Activated CD4-positive, alpha-beta T cell treated with anti-CD3 and anti-CD28 coated beads for 36 hours (primary cell): ENCODE data around the gene MKRN2OS. TPM values are rescaled to one million over a fixed set of nuclear protein-coding genes. Genes with fewer than 3 reads are reported as not detected.
A peak's percentile ranks its signal among the peaks of the same experiment; 100 is the strongest.

Experiments
- ATAC-seq: fragments of 200-7000 bp; cut with Tn5 transposase; one replicate; pipeline ENCODE4 v1.10.0; 2021; ENCODE audit warnings: mild to moderate bottlenecking, moderate library complexity
- CTCF ChIA-PET: fragments of 350-600 bp; sonication (Branson Sonifier 250); formaldehyde crosslinking; loops from one replicate; lab custom pipeline; 2021; ENCODE audit warnings: antibody characterized with exemption; lab: Charles Lee
- POLR2A ChIA-PET: fragments of 350-600 bp; sonication (Branson Sonifier 250); formaldehyde crosslinking; loops from one replicate; lab custom pipeline; 2021; ENCODE audit warnings: antibody characterized with exemption, inconsistent platforms; lab: Charles Lee
- DNase-seq: peaks from one replicate; pipeline ENCODE4 v3.0.0-alpha.2; 2020
- H3K27ac Mint-ChIP-seq: one replicate; pipeline ENCODE4 v1.8.0; 2021; ENCODE audit warnings: mixed read lengths
- H3K27me3 Mint-ChIP-seq: one replicate; pipeline ENCODE4 v1.8.0; 2021; ENCODE audit warnings: mixed read lengths
- H3K36me3 Mint-ChIP-seq: one replicate; pipeline ENCODE4 v1.8.0; 2021; ENCODE audit warnings: low read depth, mixed read lengths
- H3K4me1 Mint-ChIP-seq: one replicate; pipeline ENCODE4 v1.8.0; 2021; ENCODE audit warnings: mixed read lengths
- H3K4me3 Mint-ChIP-seq: one replicate; pipeline ENCODE4 v1.8.0; 2021; ENCODE audit warnings: mild to moderate bottlenecking, moderate library complexity, mixed read lengths
- H3K9me3 Mint-ChIP-seq: one replicate; pipeline ENCODE4 v1.8.0; 2021; ENCODE audit warnings: low read depth, mixed read lengths
- intact Hi-C, 2 experiments: fragments of 100-400 bp; cut with DNase I in 1 of 2; cut with micrococcal nuclease in 1 of 2; formaldehyde crosslinking; loops; one replicate each; pipeline versions ENCODE4 v1.14.2 to v1.15.1; 2022 to 2024; cut with DNase I, micrococcal nuclease
- total RNA-seq, 2 experiments: library from RNA; stranded (reverse); gene quantifications; one replicate each; pipeline ENCODE4 v1.2.3, GENCODE V29; 2021

The MKRN2OS gene
- total RNA-seq, 2 experiments from 2014 or later, result not detected

DNA sequence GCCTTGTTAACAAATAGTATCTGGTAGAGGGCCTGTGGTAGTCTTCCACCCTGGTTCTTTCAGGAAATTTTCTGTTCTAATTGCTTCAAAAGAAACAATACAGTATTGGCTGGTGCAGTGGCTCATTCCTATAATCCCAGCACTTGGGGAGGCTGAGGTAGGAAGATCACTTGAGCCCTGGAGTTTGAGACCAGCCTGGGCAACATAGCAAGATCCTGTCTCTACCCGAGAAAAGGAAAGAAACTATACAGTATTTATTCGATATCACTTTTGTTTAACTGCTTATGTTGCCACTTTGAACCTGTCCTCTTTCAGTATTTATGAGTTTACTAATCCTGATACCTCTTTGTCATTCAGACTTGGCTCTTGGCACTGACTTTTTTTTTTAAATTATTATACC lies 16.1 kb upstream of the MKRN2OS start:
- H3K36me3 Mint-ChIP-seq, result peaks cover 15% of the 10 kb centered on the region
- CTCF ChIA-PET, result interaction anchor here (0.7 to 1.5 kb wide), 2 partner anchors 16 to 159 kb away, joined by 3 to 6 read pairs; no protein-coding TSS in a partner anchor
- DNase-seq (no peak), ATAC-seq (no peak)
- peaks cover 64% of the 10 kb centered on the region for H3K4me1 Mint-ChIP-seq
- no peaks in the 10 kb centered on the region for H3K27me3 Mint-ChIP-seq
- H3K4me3 Mint-ChIP-seq, result no peak overlapping the region
- intact Hi-C loops, result loop anchor here (2.0 to 5.0 kb wide), 2 partner anchors 45 to 46 kb away; no protein-coding TSS in a partner anchor
- peaks cover 6% of the 10 kb centered on the region for H3K9me3 Mint-ChIP-seq
- POLR2A ChIA-PET, result no interaction called here
- H3K27ac Mint-ChIP-seq, result peak overlapping the region; percentile 51

GRCh38 chr3:12560505-12561190 lies 15.3 kb upstream of the MKRN2OS start:
- Mint-ChIP-seq H3K9me3 (peaks cover 2% of the 10 kb centered on the region), H3K4me3 (peak overlapping the region; percentile 21), H3K36me3 (peaks cover 11% of the 10 kb centered on the region), H3K27ac (peak overlapping the region; percentile 71), H3K4me1 (peaks cover 65% of the 10 kb centered on the region), H3K27me3 (peaks cover 3% of the 10 kb centered on the region)
- DNase-seq (peak; percentile 50), ATAC-seq (peak; percentile 74)
- CTCF ChIA-PET, result interaction anchor here (0.7 to 1.5 kb wide), 2 partner anchors 16 to 160 kb away, joined by 3 to 6 read pairs; no protein-coding TSS in a partner anchor
- intact Hi-C loops, result loop anchor here (2.0 to 5.0 kb wide), 2 partner anchors 46 to 47 kb away; no protein-coding TSS in a partner anchor
- POLR2A ChIA-PET, result interaction anchor here (1.0 kb wide), 1 partner anchor 46 kb away, joined by 3 read pairs; no protein-coding TSS in a partner anchor

- H3K4me1 Mint-ChIP-seq, result peaks cover 62% of the 10 kb centered on the region
- H3K4me3 Mint-ChIP-seq, result no peak overlapping the region
- no peaks in the 10 kb centered on the region for H3K9me3 Mint-ChIP-seq
- peak overlapping the region; percentile 56 for H3K27ac Mint-ChIP-seq
- H3K36me3 Mint-ChIP-seq, result peaks cover 3% of the 10 kb centered on the region
- no peak for ATAC-seq
- POLR2A ChIA-PET, result interaction anchor here (0.7 to 1.1 kb wide), 2 partner anchors 48 to 860 kb away, joined by 3 read pairs; no protein-coding TSS in a partner anchor
- CTCF ChIA-PET, result no interaction called here
- H3K27me3 Mint-ChIP-seq, result peaks cover 10% of the 10 kb centered on the region
- DNase-seq, result no peak
- intact Hi-C loops, result loop anchor here in 1 of 2 experiments (5.0 to 10.0 kb wide), 7 partner anchors 362 to 1618 kb away; partner anchors contain the start of genes LSM3, TAMM41, VGLL4 and XPC
Observed at GRCh38 chr3:12559520-12559919, 14.2 kb upstream of the MKRN2OS start.

- POLR2A ChIA-PET, result interaction anchor here (0.8 to 1.1 kb wide), 3 partner anchors 13 to 75 kb away, joined by 3 to 5 read pairs (median 3); partner anchors contain the start of gene TSEN2
- H3K4me3 Mint-ChIP-seq, result peak overlapping the region; percentile 87
- no peak overlapping the region for H3K27ac Mint-ChIP-seq
- DNase-seq (no peak), ATAC-seq (no peak)
- intact Hi-C loops, result loop anchor here in 1 of 2 experiments (5.0 to 10.0 kb wide), 7 partner anchors 361 to 1619 kb away; partner anchors contain the start of genes LSM3, TAMM41, VGLL4 and XPC
- no peaks in the 10 kb centered on the region for H3K36me3 Mint-ChIP-seq
- peaks cover 60% of the 10 kb centered on the region for H3K4me1 Mint-ChIP-seq
- no peaks in the 10 kb centered on the region for H3K9me3 Mint-ChIP-seq
- CTCF ChIA-PET, result interaction anchor here (1.7 kb wide), 1 partner anchor 104 kb away, joined by 7 read pairs; no protein-coding TSS in a partner anchor
- peaks cover 16% of the 10 kb centered on the region for H3K27me3 Mint-ChIP-seq
Observed at GRCh38 chr3:12558706-12559105, 13.4 kb upstream of the MKRN2OS start.

- DNase-seq (no peak), ATAC-seq (no peak)
- ChIA-PET POLR2A (interaction anchor here (0.6 to 1.0 kb wide), 4 partner anchors 12 to 238 kb away, joined by 3 to 5 read pairs (median 3); partner anchors contain the start of genes RAF1 and TSEN2), CTCF (interaction anchor here (1.7 kb wide), 1 partner anchor 105 kb away, joined by 7 read pairs; no protein-coding TSS in a partner anchor)
- Mint-ChIP-seq H3K27me3 (peaks cover 22% of the 10 kb centered on the region), H3K4me3 (peak overlapping the region; percentile 87), H3K36me3 (no peaks in the 10 kb centered on the region), H3K9me3 (no peaks in the 10 kb centered on the region), H3K27ac (peak overlapping the region; percentile 92), H3K4me1 (peaks cover 58% of the 10 kb centered on the region)
- intact Hi-C loops, result loop anchor here (1.0 to 10.0 kb wide), 14 partner anchors 73 to 1620 kb away; partner anchors contain the start of genes RAF1 (in 2 of the 2), TSEN2 (in 2 of the 2), LSM3 (in 1 of the 2) and RPL32 (in 1 of the 2)
Observed at GRCh38 chr3:12557473-12558100, 12.3 kb upstream of the MKRN2OS start.

- POLR2A ChIA-PET, result interaction anchor here (1.0 kb wide), 1 partner anchor 107 kb away, joined by 3 read pairs; the partner anchor contains the start of gene RAF1
- H3K27ac Mint-ChIP-seq, result peak within 1 kb of the TSS; percentile 92
- peak within 1 kb of the TSS; percentile 87 for H3K4me3 Mint-ChIP-seq
- intact Hi-C loops, result loop anchor here (1.0 to 10.0 kb wide), 14 partner anchors 73 to 1620 kb away; partner anchors contain the start of genes RAF1 (in 2 of the 2), TSEN2 (in 2 of the 2), LSM3 (in 1 of the 2) and RPL32 (in 1 of the 2)
- no peaks in the 10 kb centered on the region for H3K36me3 Mint-ChIP-seq
- ATAC-seq (peak; percentile 86), DNase-seq (peak; percentile 91)
- CTCF ChIA-PET, result no interaction called here
- H3K27me3 Mint-ChIP-seq, result peaks cover 22% of the 10 kb centered on the region
- peaks cover 51% of the 10 kb centered on the region for H3K4me1 Mint-ChIP-seq
- H3K9me3 Mint-ChIP-seq, result no peaks in the 10 kb centered on the region
Observed at GRCh38 chr3:12556690-12557472, 11.6 kb upstream of the MKRN2OS start, which contains the start of gene MKRN2. Gene MKRN2, plus strand, starts transcription at chr3:12557087. Its CDS starts 64 bp downstream, at chr3:12557151.

DNA sequence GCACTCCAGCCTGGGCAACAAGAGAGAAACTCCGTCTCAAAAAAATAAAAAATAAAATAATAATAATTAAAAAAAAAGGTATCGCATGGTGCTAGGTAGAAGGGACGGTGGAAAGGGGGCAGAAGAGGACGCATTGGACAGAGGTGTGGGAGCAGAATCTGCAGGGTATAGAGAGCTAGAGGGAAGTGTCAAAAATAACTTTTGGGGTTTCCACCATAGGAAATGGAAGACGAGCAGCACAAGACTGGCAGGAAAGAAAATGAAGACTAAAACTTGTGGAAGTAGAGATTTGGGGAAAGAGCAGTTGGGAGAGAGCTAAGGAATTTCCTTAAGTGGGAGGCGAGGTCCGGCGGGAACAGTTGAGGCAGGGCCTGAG lies 11.0 kb upstream of the MKRN2OS start:
- peak overlapping the region; percentile 84 for H3K27ac Mint-ChIP-seq
- intact Hi-C loops, result loop anchor here (2.0 to 10.0 kb wide), 10 partner anchors 108 to 1621 kb away; partner anchors contain the start of genes LSM3 (in 1 of the 2), RAF1 (in 1 of the 2), TAMM41 (in 1 of the 2) and VGLL4 (in 1 of the 2)
- no peaks in the 10 kb centered on the region for H3K9me3 Mint-ChIP-seq
- DNase-seq (no peak), ATAC-seq (no peak)
- POLR2A ChIA-PET, result no interaction called here
- no peaks in the 10 kb centered on the region for H3K36me3 Mint-ChIP-seq
- CTCF ChIA-PET, result interaction anchor here (1.0 to 1.5 kb wide), 2 partner anchors 74 to 163 kb away, joined by 3 to 4 read pairs; no protein-coding TSS in a partner anchor
- H3K4me3 Mint-ChIP-seq, result peak overlapping the region; percentile 87
- H3K4me1 Mint-ChIP-seq, result peaks cover 45% of the 10 kb centered on the region
- peaks cover 22% of the 10 kb centered on the region for H3K27me3 Mint-ChIP-seq

DNA sequence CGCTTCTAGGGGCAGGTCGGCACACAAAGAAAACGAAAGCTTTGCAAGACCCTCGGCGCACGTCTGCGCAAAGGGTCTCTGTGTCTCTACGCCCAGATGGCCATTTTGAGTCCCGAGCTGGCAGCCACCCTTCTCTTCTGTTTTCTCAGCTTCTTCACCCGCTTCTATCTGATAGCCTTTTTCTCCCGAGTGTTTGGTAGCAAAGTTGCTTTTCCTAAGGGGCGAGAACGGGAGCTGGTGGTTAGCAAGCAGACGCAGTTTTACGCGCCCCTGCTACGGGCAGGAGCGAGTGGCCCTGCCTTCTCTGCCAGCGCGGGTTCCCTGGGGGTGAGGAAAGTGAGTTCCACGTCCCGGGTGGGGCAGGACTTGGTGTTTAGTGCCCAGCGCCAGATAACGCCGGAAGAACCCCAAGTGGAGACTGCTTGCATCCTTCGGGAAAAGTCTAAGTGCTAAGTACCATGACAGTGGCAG lies 8.7 kb upstream of the MKRN2OS start:
- no peaks in the 10 kb centered on the region for H3K36me3 Mint-ChIP-seq
- POLR2A ChIA-PET, result interaction anchor here (1.0 kb wide), 1 partner anchor 78 kb away, joined by 3 read pairs; no protein-coding TSS in a partner anchor
- peaks cover 24% of the 10 kb centered on the region for H3K27me3 Mint-ChIP-seq
- H3K4me1 Mint-ChIP-seq, result peaks cover 21% of the 10 kb centered on the region
- DNase-seq, result peak; percentile 21
- H3K9me3 Mint-ChIP-seq, result no peaks in the 10 kb centered on the region
- CTCF ChIA-PET, result interaction anchor here (0.6 to 0.9 kb wide), 3 partner anchors 45 to 256 kb away, joined by 3 read pairs; no protein-coding TSS in a partner anchor
- H3K27ac Mint-ChIP-seq, result no peak overlapping the region
- no peak for ATAC-seq
- peak overlapping the region; percentile 78 for H3K4me3 Mint-ChIP-seq
- intact Hi-C loops, result loop anchor here in 1 of 2 experiments (10.0 kb wide), 1 partner anchor 411 kb away; no protein-coding TSS in a partner anchor

DNA sequence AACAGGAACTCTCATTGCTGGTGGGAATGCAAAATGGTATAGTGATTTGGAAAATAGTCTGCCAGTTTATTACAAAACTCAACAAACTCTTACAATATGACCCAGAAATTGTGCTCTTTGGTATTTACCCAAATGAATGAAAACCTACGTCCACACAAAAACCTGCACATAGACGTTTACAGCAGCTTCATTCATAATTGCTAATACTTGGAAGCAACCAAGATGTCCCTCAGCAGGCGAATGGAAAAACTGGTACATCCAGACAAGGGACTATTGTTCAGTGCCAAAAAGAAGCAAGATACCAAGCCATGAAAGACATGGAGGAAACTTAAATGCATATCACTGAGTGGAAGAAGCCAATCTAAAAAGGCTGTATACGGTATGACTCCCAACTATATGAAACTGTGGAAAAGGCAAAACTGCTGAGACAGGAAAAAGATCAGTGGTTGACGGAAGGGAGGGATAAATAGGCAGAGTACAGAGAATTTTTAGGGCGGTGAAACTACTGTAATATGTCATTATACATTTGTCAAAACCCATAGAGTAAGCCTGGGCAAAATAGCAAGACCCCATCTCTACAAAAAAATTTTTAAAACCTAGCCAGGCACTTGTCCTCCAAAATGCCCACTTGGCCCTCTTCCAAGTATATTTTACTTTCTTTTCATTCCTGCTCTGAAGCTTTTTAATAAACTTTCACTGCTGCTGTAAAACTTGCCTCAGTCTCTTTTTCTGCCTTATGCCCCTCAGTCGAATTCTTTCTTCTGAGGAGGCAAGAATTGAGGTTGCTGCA lies 4.9 kb upstream of the MKRN2OS start:
- H3K36me3 Mint-ChIP-seq, result no peaks in the 10 kb centered on the region

More for the DNA sequence above, 4.9 kb upstream of the MKRN2OS start:
- intact Hi-C loops, result loop anchor here in 1 of 2 experiments (10.0 kb wide), 1 partner anchor 415 kb away; no protein-coding TSS in a partner anchor
- ATAC-seq (no peak), DNase-seq (no peak)
- Mint-ChIP-seq H3K27ac (no peak overlapping the region), H3K9me3 (no peaks in the 10 kb centered on the region), H3K4me3 (no peak overlapping the region), H3K27me3 (peaks cover 17% of the 10 kb centered on the region), H3K4me1 (no peaks in the 10 kb centered on the region)
- ChIA-PET CTCF (no interaction called here), POLR2A (no interaction called here)
